Breast epithelium (tissue), 4 donors: Measurements from ENCODE around the gene TRIOBP. TPM values are rescaled to one million over a fixed set of nuclear protein-coding genes. Genes with fewer than 3 reads are reported as not detected.
"Not testable (repeated sequence)": the region's sequence is repeated elsewhere in the genome, so short reads cannot be mapped to it uniquely, and the experiment has no call there.

Experiments
- DNase-seq, 2 donors: peaks; one replicate each; pipeline ENCODE4 v3.0.0-alpha.2; 2019; ENCODE audit warnings: low spot score in 2 of 2
- H3K27ac ChIP-seq, 2 donors: fragments of 200-600 bp; sonication (generic) in 1 of 2; one replicate each; pipeline ENCODE4 v1.5.1; 2016 to 2019; ENCODE audit warnings: mild to moderate bottlenecking in 1 of 2
- H3K27me3 ChIP-seq, 2 donors: fragments of 200-600 bp; sonication (generic) in 1 of 2; one replicate each; pipeline versions ENCODE4 v1.5.1 to v1.6.0; 2017 to 2019; ENCODE audit warnings: control low read depth in 1 of 2, mild to moderate bottlenecking in 1 of 2
- H3K36me3 ChIP-seq: fragments of 200-600 bp; one replicate; pipeline ENCODE4 v1.5.1; 2019
- H3K4me1 ChIP-seq, 2 donors: fragments of 200-600 bp; sonication (generic); one replicate each; pipeline ENCODE4 v1.5.1; 2016 to 2019; ENCODE audit warnings: control low read depth in 1 of 2
- H3K4me3 ChIP-seq, 3 donors: fragments of 200-600 bp; sonication (generic); 1 replicate in 2 of 3; 2 replicates in 1 of 3; pipeline ENCODE4 v1.5.1; 2016 to 2019; ENCODE audit warnings: mild to moderate bottlenecking in 3 of 3, moderate library complexity in 2 of 3
- H3K9me3 ChIP-seq, 2 donors: fragments of 200-600 bp; sonication (generic) in 1 of 2; one replicate each; pipeline ENCODE4 v1.5.1; 2016 to 2019; ENCODE audit warnings: control low read depth in 1 of 2
- POLR2A ChIP-seq: fragments of 450-650 bp; IDR thresholded peaks from one replicate; pipeline ENCODE4 v1.6.1; 2016; ENCODE audit warnings: antibody characterized with exemption, mild to moderate bottlenecking, moderate library complexity
- POLR2AphosphoS5 ChIP-seq, 3 donors: sonication (generic); formaldehyde crosslinking; IDR thresholded peaks; one replicate each; pipeline ENCODE4 v1.6.1; 2017; ENCODE audit warnings: antibody characterized with exemption in 3 of 3
- intact Hi-C: fragments of 100-400 bp; cut with DNase I; formaldehyde crosslinking; loops from one replicate; pipeline ENCODE4 v1.15.1; 2023; ENCODE audit warnings: low total_unique reads
- total RNA-seq, 3 donors: library from RNA; depleted of rRNA; stranded (reverse); fragments of >200 nt; gene quantifications; one replicate each; pipeline ENCODE4 v1.1.0, GENCODE V29; 2016
- TF ChIP-seq, protein P1 (sequence below), 3 donors: fragments of 450-650 bp; IDR thresholded peaks; one replicate each; pipeline ENCODE4 v1.5.1; 2016 to 2017; ENCODE audit warnings: antibody characterized with exemption in 3 of 3, mild to moderate bottlenecking in 3 of 3, moderate library complexity in 3 of 3

TRIOBP gene
- total RNA-seq, 3 donors from 2014 or later = 78.3 to 95.0 (median 88.3) TPM

DNA sequence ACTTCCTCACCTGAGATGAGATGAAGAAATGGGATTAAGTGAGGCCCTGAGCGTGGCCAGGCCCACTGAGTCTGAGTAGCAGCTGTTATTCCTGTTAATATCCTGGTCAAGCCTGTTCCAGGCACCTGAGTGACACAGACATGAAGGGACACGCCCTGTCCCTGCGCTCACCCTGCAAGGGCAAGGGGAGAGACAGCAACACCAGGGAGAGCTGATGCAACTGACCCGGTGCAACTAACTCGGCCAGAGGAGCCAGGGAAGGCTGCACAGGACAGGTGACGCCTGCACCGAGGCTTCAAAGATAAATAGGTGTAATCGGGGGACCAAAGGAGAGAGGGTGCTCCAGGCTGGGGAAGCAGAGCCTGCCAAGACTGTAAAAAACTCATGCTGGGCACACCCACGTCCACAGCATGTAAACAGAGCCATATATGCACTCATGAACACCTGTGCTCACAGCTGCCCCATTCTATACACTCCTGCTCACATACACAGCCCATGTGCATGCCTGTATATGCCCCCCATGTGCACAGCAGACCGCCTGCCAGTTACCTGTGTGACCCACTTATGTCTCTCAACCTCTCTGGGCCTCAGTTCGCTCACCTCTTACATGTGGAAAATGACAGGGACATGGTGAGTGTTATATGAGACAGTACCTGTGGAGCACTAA lies 88.1 kb downstream of the TRIOBP start:
- peak overlapping the region; percentile 58 to 68 for H3K27ac ChIP-seq
- intact Hi-C loops = no loop called here
- H3K4me1 ChIP-seq = peaks cover 6 to 7% of the 10 kb centered on the region in 2 donors
- DNase-seq = peak; percentile 59 to 72
- no peaks in the 10 kb centered on the region for H3K36me3 ChIP-seq
- TF ChIP-seq POLR2A (no peak), POLR2AphosphoS5 (IDR thresholded peaks at IDR 0.05) (no peak)
- TF ChIP-seq, protein P1, sequence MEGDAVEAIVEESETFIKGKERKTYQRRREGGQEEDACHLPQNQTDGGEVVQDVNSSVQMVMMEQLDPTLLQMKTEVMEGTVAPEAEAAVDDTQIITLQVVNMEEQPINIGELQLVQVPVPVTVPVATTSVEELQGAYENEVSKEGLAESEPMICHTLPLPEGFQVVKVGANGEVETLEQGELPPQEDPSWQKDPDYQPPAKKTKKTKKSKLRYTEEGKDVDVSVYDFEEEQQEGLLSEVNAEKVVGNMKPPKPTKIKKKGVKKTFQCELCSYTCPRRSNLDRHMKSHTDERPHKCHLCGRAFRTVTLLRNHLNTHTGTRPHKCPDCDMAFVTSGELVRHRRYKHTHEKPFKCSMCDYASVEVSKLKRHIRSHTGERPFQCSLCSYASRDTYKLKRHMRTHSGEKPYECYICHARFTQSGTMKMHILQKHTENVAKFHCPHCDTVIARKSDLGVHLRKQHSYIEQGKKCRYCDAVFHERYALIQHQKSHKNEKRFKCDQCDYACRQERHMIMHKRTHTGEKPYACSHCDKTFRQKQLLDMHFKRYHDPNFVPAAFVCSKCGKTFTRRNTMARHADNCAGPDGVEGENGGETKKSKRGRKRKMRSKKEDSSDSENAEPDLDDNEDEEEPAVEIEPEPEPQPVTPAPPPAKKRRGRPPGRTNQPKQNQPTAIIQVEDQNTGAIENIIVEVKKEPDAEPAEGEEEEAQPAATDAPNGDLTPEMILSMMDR (IDR thresholded peaks at IDR 0.05) = no peak
- H3K27me3 ChIP-seq = no peaks in the 10 kb centered on the region
- H3K4me3 ChIP-seq = no peak overlapping the region
- H3K9me3 ChIP-seq = no peaks in the 10 kb centered on the region

DNA sequence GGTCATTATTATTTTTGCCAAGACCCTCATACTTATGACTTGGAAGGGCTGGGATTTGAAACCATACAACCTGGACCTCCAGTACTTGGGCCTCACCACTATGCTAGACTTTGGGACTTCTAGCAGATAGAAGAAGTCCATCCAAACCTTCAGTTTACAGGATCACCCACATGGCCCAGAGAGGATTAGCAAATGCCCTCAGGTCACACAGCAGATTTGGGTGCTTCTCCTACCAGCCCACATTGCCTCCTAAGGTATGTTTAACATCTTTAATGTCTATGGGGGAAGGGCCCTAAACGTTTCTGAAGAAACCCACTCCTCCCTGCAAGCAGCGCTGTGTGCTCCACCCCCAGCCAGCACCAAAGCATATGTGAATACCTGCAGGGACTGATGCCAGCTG lies 93.4 kb downstream of the TRIOBP start:
- no peaks in the 10 kb centered on the region for H3K27me3 ChIP-seq
- TF ChIP-seq POLR2A (no peak), POLR2AphosphoS5 (IDR thresholded peaks at IDR 0.05) (no peak)
- TF ChIP-seq, protein P1 (IDR thresholded peaks at IDR 0.05) = no peak
- no peaks in the 10 kb centered on the region for H3K36me3 ChIP-seq
- H3K4me1 ChIP-seq = no peaks in the 10 kb centered on the region
- H3K9me3 ChIP-seq = no peaks in the 10 kb centered on the region
- intact Hi-C loops = loop anchor here (10.0 kb wide), 1 partner anchor 135 kb away; the partner anchor contains the start of gene PDXP
- H3K4me3 ChIP-seq = no peak overlapping the region
- no peak for DNase-seq
- no peak overlapping the region for H3K27ac ChIP-seq

DNA sequence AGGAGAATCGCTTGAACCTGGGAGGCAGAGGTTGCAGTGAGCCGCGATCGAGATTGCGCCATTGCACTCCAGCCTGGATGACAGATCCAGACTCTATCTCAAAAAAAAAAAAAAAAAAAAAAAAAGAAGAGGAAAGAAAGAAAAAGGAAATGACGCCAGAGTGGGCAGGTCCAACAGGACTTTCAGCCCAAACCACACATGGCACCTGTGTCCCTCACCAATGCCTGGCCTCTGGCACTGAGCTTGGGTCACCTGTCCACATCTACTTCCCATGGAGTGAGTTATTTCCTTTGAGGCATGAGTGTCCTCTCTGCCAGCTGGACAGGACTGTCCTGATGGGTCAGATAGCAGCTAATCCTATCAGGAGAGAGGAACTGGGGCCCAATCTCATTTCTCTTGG lies 95.6 kb downstream of the TRIOBP start:
- no peak overlapping the region for H3K4me3 ChIP-seq
- DNase-seq = no peak
- TF ChIP-seq POLR2AphosphoS5 (IDR thresholded peaks at IDR 0.05) (no peak), POLR2A (no peak)
- TF ChIP-seq, protein P1 (IDR thresholded peaks at IDR 0.05) = no peak
- H3K9me3 ChIP-seq = no peaks in the 10 kb centered on the region
- H3K27me3 ChIP-seq = no peaks in the 10 kb centered on the region
- intact Hi-C loops = loop anchor here (10.0 kb wide), 1 partner anchor 138 kb away; the partner anchor contains the start of gene PDXP
- H3K27ac ChIP-seq = no peak overlapping the region
- no peaks in the 10 kb centered on the region for H3K4me1 ChIP-seq
- H3K36me3 ChIP-seq = no peaks in the 10 kb centered on the region

DNA sequence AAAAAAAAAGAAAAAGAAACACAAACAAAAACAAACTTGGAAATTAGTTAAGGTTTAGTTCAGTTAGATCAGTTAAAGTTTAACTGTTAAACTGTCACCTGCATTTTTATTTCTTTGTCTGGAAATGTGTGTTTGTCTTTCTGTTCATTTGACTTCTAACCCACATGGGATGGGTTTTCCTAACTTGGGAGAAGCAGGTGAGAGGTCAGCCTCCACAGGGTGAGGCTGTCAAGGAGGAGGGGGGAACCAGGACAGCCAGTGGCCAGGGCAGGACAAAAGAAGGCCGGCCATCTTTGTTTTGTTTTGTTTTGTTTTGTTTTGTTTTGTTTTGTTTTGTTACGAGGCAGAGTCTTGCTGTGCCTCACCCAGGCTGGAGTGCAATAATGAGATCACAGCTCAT lies 97.5 kb downstream of the TRIOBP start:
- Histone ChIP-seq H3K27ac (no peak overlapping the region), H3K4me3 (no peak overlapping the region), H3K36me3 (no peaks in the 10 kb centered on the region), H3K4me1 (no peaks in the 10 kb centered on the region), H3K9me3 (no peaks in the 10 kb centered on the region), H3K27me3 (no peaks in the 10 kb centered on the region)
- no peak for DNase-seq
- TF ChIP-seq, protein P1 (IDR thresholded peaks at IDR 0.05) = no peak
- no peak for TF ChIP-seq POLR2A
- TF ChIP-seq POLR2AphosphoS5 (IDR thresholded peaks at IDR 0.05) = no peak
- intact Hi-C loops = loop anchor here (10.0 kb wide), 1 partner anchor 140 kb away; the partner anchor contains the start of gene PDXP

DNA sequence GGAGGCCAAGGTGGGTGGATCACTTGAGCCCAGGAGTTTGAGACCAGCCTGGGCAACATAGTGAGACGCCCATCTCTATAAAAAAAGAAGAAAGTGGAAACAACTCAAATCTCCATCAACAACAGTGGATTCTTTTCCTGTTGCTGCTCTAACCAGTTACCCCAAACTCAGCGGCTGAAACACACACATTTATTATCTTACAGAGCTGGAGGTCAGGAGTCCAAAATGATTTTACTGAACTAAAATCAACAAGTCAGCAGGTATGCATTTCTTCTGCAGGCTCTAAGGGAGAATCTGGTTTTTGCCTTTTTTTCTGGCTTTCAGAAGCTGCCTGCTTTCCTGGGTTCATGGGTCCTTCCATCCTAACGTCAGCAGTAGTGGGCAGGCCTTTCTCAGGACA lies 99.2 kb downstream of the TRIOBP start:
- no peak for DNase-seq
- Histone ChIP-seq H3K9me3 (no peaks in the 10 kb centered on the region), H3K27me3 (no peaks in the 10 kb centered on the region), H3K4me1 (no peaks in the 10 kb centered on the region), H3K4me3 (no peak overlapping the region), H3K27ac (no peak overlapping the region), H3K36me3 (no peaks in the 10 kb centered on the region)
- TF ChIP-seq, protein P1 (IDR thresholded peaks at IDR 0.05) = no peak
- TF ChIP-seq POLR2A (no peak), POLR2AphosphoS5 (IDR thresholded peaks at IDR 0.05) (no peak)
- intact Hi-C loops = loop anchor here (1.0 to 10.0 kb wide), 2 partner anchors 26 to 141 kb away; partner anchors contain the start of gene PDXP

DNA sequence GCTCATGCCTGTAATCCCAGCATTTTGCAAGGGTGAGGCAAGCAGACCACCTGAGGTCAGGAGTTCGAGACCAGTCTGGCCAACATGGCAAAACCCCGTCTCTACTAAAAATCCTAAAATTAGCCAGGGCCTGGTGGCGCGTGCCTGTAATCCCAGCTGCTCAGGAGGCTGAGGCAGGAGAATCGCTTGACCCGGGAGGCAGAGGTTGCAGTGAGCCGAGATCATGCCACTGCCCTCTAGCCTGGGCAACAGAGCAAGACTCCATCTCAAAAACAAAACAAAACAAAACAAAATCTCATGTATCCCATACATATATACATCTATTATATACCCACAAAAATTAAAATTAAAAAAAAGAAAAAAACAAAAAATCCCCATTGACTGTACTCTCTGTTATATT lies 100.4 kb downstream of the TRIOBP start:
- H3K4me3 ChIP-seq, H3K36me3 ChIP-seq, H3K27ac ChIP-seq, H3K4me1 ChIP-seq, DNase-seq, H3K9me3 ChIP-seq, H3K27me3 ChIP-seq: not testable (repeated sequence)
- intact Hi-C loops = loop anchor here (10.0 kb wide), 1 partner anchor 142 kb away; the partner anchor contains the start of gene PDXP
